ENCODE data around the gene INMT. TPM values are rescaled to one million over a fixed set of nuclear protein-coding genes. Genes with fewer than 3 reads are reported as not detected.

INMT gene
- total and polyA plus RNA-seq, 2 of the 8 experiments (the other 6 are each of a cell fraction or from before 2014, with no cell fraction given) = 0.60 to 0.94 TPM

GRCh38 chr7:30755384-30756154 lies 3.6 kb downstream of the INMT start:
- no peaks in the 10 kb centered on the region; a peak in 1 of 7 replicates for H3K27me3 ChIP-seq (replicated peaks in 1 of 4; ENCODE audit: control insufficient read depth in 3 of 4, extremely low read depth in 1 of 4, insufficient read depth in 3 of 4, low read length in 3 of 4)
- no peak overlapping the region for H2AFZ ChIP-seq (ENCODE audit: low read length)
- no peak overlapping the region for H2BK12ac ChIP-seq (ENCODE audit: low read depth, low read length)
- ChIA-PET CTCF (ENCODE audit: partially characterized antibody) (interaction anchor here (1.3 to 3.9 kb wide), 5 partner anchors 9 to 73 kb away, joined by 3 to 19 read pairs (median 6); partner anchors contain the start of gene CRHR2), POLR2A (ENCODE audit: partially characterized antibody) (interaction anchor here (1.3 kb wide), 1 partner anchor 150 kb away, joined by 3 read pairs; no protein-coding TSS in a partner anchor)
- DNase-seq (ENCODE audit: low read depth in 1 of 2, low spot score in 2 of 2) = no peak
- H3K4me1 ChIP-seq (replicated peaks in 1 of 4; ENCODE audit: control insufficient read depth in 3 of 4, insufficient read depth in 4 of 4, low read length in 3 of 4) = no peaks in the 10 kb centered on the region; a peak in 1 of 7 replicates
- H3K14ac ChIP-seq (ENCODE audit: insufficient read length) = no peak overlapping the region
- no peaks in the 10 kb centered on the region for H3K79me1 ChIP-seq (ENCODE audit: low read depth, low read length)
- H3K9ac ChIP-seq (replicated peaks in 1 of 4; ENCODE audit: extremely low read depth in 1 of 4, low read depth in 3 of 4, low read length in 3 of 4) = no peak overlapping the region
- H3K56ac ChIP-seq (replicated peaks; ENCODE audit: insufficient read length, low read depth, low read length) = no peak overlapping the region
- H3K18ac ChIP-seq (ENCODE audit: extremely low read depth, low read length) = no peak overlapping the region
- H2BK20ac ChIP-seq (ENCODE audit: low read length) = no peak overlapping the region
- H3K9me3 ChIP-seq (ENCODE audit: insufficient read depth in 2 of 2, low read depth in 1 of 2, low read length in 1 of 2) = no peaks in the 10 kb centered on the region; a peak in 1 of 4 replicates
- no peak overlapping the region for H4K5ac ChIP-seq (ENCODE audit: insufficient read length, low read depth, low read length)
- no peak for FAIRE-seq
- H3K79me2 ChIP-seq (ENCODE audit: control insufficient read depth in 1 of 2, insufficient read depth in 2 of 2, low read length in 2 of 2) = no peaks in the 10 kb centered on the region
- no peak overlapping the region for H3K4ac ChIP-seq (replicated peaks; ENCODE audit: insufficient read length, low read depth, low read length)
- no peak overlapping the region for H3K4me2 ChIP-seq (ENCODE audit: insufficient read depth in 1 of 2, low read depth in 2 of 2, low read length in 2 of 2)
- H3K4me3 ChIP-seq (ENCODE audit: extremely low read depth in 1 of 4, insufficient read depth in 2 of 4, low read depth in 3 of 4, low read length in 4 of 4) = no peak overlapping the region
- no peak overlapping the region for H3K23ac ChIP-seq (ENCODE audit: insufficient read length)
- no peak overlapping the region for H4K91ac ChIP-seq (replicated peaks; ENCODE audit: insufficient read length, low read length)
- no peak overlapping the region for H2BK15ac ChIP-seq (ENCODE audit: low read length)
- peak overlapping the region; percentile 9; the same call in 1 of the 2 replicates for H4K8ac ChIP-seq (ENCODE audit: extremely low read depth, insufficient read depth, low read length)
- no peak overlapping the region for H2BK5ac ChIP-seq (ENCODE audit: low read depth, low read length)
- no peaks in the 10 kb centered on the region for H3K36me3 ChIP-seq (ENCODE audit: control insufficient read depth in 2 of 4, insufficient read depth in 4 of 4, low read length in 3 of 4)
- H2BK120ac ChIP-seq (replicated peaks; ENCODE audit: low read depth, low read length) = no peak overlapping the region
- H4K20me1 ChIP-seq (replicated peaks in 1 of 2; ENCODE audit: control insufficient read depth in 1 of 2, insufficient read depth in 2 of 2, low read length in 2 of 2) = peaks cover 0 to 5% of the 10 kb centered on the region in 2 experiments
- no peak overlapping the region for H2AK5ac ChIP-seq (ENCODE audit: low read depth, low read length)
- H3K23me2 ChIP-seq (ENCODE audit: low read depth, low read length) = peaks cover 6% of the 10 kb centered on the region; the same call in 1 of the 2 replicates
- no peak overlapping the region for H3K27ac ChIP-seq (ENCODE audit: low read depth, low read length)
- WGBS, 2 experiments (ENCODE audit: extremely low coverage in 1 of 2, insufficient coverage in 1 of 2, insufficient read length in 1 of 2, insufficient replicate concordance in 2 of 2, low coverage in 1 of 2, low lambda C conversion rate in 2 of 2, missing lambda C conversion rate in 1 of 2) = 91% methylated on average over 22 of the region's 22 CpGs; no CpG with 5 or more reads in 1 of the 2 experiments
- peak in 2 of 3 experiments; percentile 26 to 42; a peak in 2 of 4 replicates for TF ChIP-seq CTCF (IDR thresholded peaks at IDR 0.05; ENCODE audit: control extremely low read depth in 1 of 3, insufficient read depth in 1 of 3, low read depth in 1 of 3, low read length in 3 of 3)
